DOHH2 (cell line): ENCODE results near the gene SRGAP3.

ENCODE experiments used
- CTCF ChIP-seq: fragments of 200-600 bp; sonication (generic); IDR thresholded peaks from one replicate; pipeline ENCODE4 v1.5.1; 2014; ENCODE audit warnings: antibody characterized with exemption, mild to moderate bottlenecking, low read depth, low read length; ENCODE audit not compliant: poor library complexity, severe bottlenecking
- EZH2phosphoT487 ChIP-seq: fragments of 200-600 bp; sonication (generic); IDR thresholded peaks from 2 replicates; pipeline ENCODE4 v1.6.1; 2017; ENCODE audit warnings: borderline replicate concordance, mild to moderate bottlenecking, antibody characterized with exemption, low read length, moderate library complexity, mixed read lengths

- no peak for TF ChIP-seq EZH2phosphoT487
- peak; percentile 92 for TF ChIP-seq CTCF
Measured at GRCh38 chr3:8970971-8971589, 278.4 kb downstream of the SRGAP3 start.
